Uterus (tissue), 4 donors: ENCODE results near the gene IGF2BP1. TPM values are rescaled to one million over a fixed set of nuclear protein-coding genes. Genes with fewer than 3 reads are reported as not detected.

Source experiments
- DNase-seq, 2 donors: peaks; one replicate each; pipeline ENCODE4 v3.0.0-alpha.2; 2019 to 2020
- H3K27ac ChIP-seq, 2 donors: fragments of 200-600 bp; sonication (generic); 1 replicate in 1 of 2; 2 replicates in 1 of 2; pipeline ENCODE4 v1.5.1; 2016 to 2018
- H3K27me3 ChIP-seq, 2 donors: fragments of 200-600 bp; sonication (generic); one replicate each; pipeline ENCODE4 v1.5.1; 2018 to 2019; ENCODE audit warnings: control low read depth in 1 of 2
- H3K36me3 ChIP-seq, 2 donors: fragments of 200-600 bp; sonication (generic); one replicate each; pipeline ENCODE4 v1.5.1; 2019; ENCODE audit warnings: control low read depth in 1 of 2
- H3K4me1 ChIP-seq, 2 donors: fragments of 200-600 bp; sonication (generic); one replicate each; pipeline ENCODE4 v1.5.1; 2018 to 2019; ENCODE audit warnings: control low read depth in 1 of 2
- H3K4me3 ChIP-seq, 2 donors: fragments of 200-600 bp; sonication (generic); 1 replicate in 1 of 2; 2 replicates in 1 of 2; pipeline ENCODE4 v1.5.1; 2018 to 2019; ENCODE audit warnings: mild to moderate bottlenecking in 1 of 2
- H3K9me3 ChIP-seq, 2 donors: fragments of 200-600 bp; sonication (generic); one replicate each; pipeline ENCODE4 v1.5.1; 2019; ENCODE audit warnings: control low read depth in 1 of 2
- CTCF ChIP-seq, 4 experiments: fragments of 200-600 bp in 2 of 4; fragments of 450-650 bp in 2 of 4; sonication (generic) in 2 of 4; IDR thresholded peaks; one replicate each; pipeline ENCODE4 v1.5.1; 2016 to 2019; ENCODE audit warnings: antibody characterized with exemption in 4 of 4, mild to moderate bottlenecking in 2 of 4, moderate library complexity in 1 of 4
- POLR2A ChIP-seq, 2 donors: fragments of 450-650 bp; IDR thresholded peaks; one replicate each; pipeline ENCODE4 v1.6.1; 2016; ENCODE audit warnings: antibody characterized with exemption in 2 of 2, mild to moderate bottlenecking in 1 of 2, moderate library complexity in 1 of 2
- intact Hi-C: fragments of 100-400 bp; cut with DNase I; formaldehyde crosslinking; loops from one replicate; pipeline ENCODE4 v1.15.1; 2023; ENCODE audit warnings: low total_unique reads
- total RNA-seq, 4 donors: library from RNA; depleted of rRNA in 3 of 4; stranded (reverse); fragments of >200 nt in 3 of 4; gene quantifications; one replicate each; pipeline versions ENCODE4 v1.1.0 to v1.2.4, GENCODE V29; 2014 to 2023
- donor health status: DM: yes; HTN: yes; CAD: no.

Gene IGF2BP1
- total RNA-seq, 4 donors from 2014 or later: under 0.01 to 1.8 TPM; not detected in 2

- intact Hi-C loops: no loop called here
- DNase-seq: no peak
- Histone ChIP-seq H3K27ac (no peak overlapping the region), H3K4me3 (no peak overlapping the region), H3K4me1 (no peaks in the 10 kb centered on the region), H3K27me3 (no peaks in the 10 kb centered on the region), H3K36me3 (no peaks in the 10 kb centered on the region), H3K9me3 (no peaks in the 10 kb centered on the region)
- TF ChIP-seq CTCF (IDR thresholded peaks at IDR 0.05) (no peak), POLR2A (IDR thresholded peaks at IDR 0.05) (no peak)
Observed at GRCh38 chr17:48961516-48962233, 35.5 kb upstream of the IGF2BP1 start.

GRCh38 chr17:48970224-48970623 lies 27.0 kb upstream of the IGF2BP1 start:
- H3K36me3 ChIP-seq: no peaks in the 10 kb centered on the region
- H3K27ac ChIP-seq: no peak overlapping the region
- no peaks in the 10 kb centered on the region for H3K27me3 ChIP-seq
- intact Hi-C loops: no loop called here
- no peak for DNase-seq
- no peaks in the 10 kb centered on the region for H3K4me1 ChIP-seq
- no peaks in the 10 kb centered on the region for H3K9me3 ChIP-seq
- no peak overlapping the region for H3K4me3 ChIP-seq
- TF ChIP-seq POLR2A (IDR thresholded peaks at IDR 0.05) (no peak), CTCF (IDR thresholded peaks at IDR 0.05) (no peak)

- Histone ChIP-seq H3K9me3 (no peaks in the 10 kb centered on the region), H3K36me3 (no peaks in the 10 kb centered on the region), H3K4me1 (no peaks in the 10 kb centered on the region), H3K27ac (no peak overlapping the region), H3K27me3 (no peaks in the 10 kb centered on the region), H3K4me3 (no peak overlapping the region)
- DNase-seq: no peak
- TF ChIP-seq CTCF (IDR thresholded peaks at IDR 0.05) (no peak), POLR2A (IDR thresholded peaks at IDR 0.05) (no peak)
- intact Hi-C loops: no loop called here
Observed at GRCh38 chr17:48970865-48971687, 26.1 kb upstream of the IGF2BP1 start.

GRCh38 chr17:48972749-48973097 lies 24.5 kb upstream of the IGF2BP1 start:
- Histone ChIP-seq H3K27me3 (no peaks in the 10 kb centered on the region), H3K4me1 (no peaks in the 10 kb centered on the region), H3K36me3 (no peaks in the 10 kb centered on the region), H3K27ac (peak overlapping the region; percentile 13 to 38), H3K9me3 (no peaks in the 10 kb centered on the region), H3K4me3 (no peak overlapping the region)
- intact Hi-C loops: no loop called here
- TF ChIP-seq CTCF (IDR thresholded peaks at IDR 0.05): no peak
- no peak for DNase-seq

GRCh38 chr17:48973806-48974205 lies 23.4 kb upstream of the IGF2BP1 start:
- intact Hi-C loops: no loop called here
- DNase-seq: no peak
- H3K4me1 ChIP-seq: no peaks in the 10 kb centered on the region
- no peaks in the 10 kb centered on the region for H3K27me3 ChIP-seq
- H3K9me3 ChIP-seq: no peaks in the 10 kb centered on the region
- no peak overlapping the region for H3K27ac ChIP-seq
- H3K36me3 ChIP-seq: no peaks in the 10 kb centered on the region
- no peak overlapping the region for H3K4me3 ChIP-seq
- TF ChIP-seq CTCF (IDR thresholded peaks at IDR 0.05): no peak
